ENCODE measurements around the gene BRCC3.

BRCC3 gene

GRCh38 chrX:155056471-155056870 is 14.8 kb upstream of the BRCC3 start:
- no peak overlapping the region for H3K4me3 ChIP-seq
- no peak overlapping the region for H3K27ac ChIP-seq

- Histone ChIP-seq H3K27ac (peak overlapping the region in 1 of 21 experiments; percentile 37), H3K4me3 (no peak overlapping the region)
Measured at GRCh38 chrX:155056877-155057792, 14.2 kb upstream of the BRCC3 start.

- no peak overlapping the region for H3K27ac ChIP-seq
- H3K4me3 ChIP-seq = no peak overlapping the region
Measured at GRCh38 chrX:155061760-155062159, 9.5 kb upstream of the BRCC3 start.

GRCh38 chrX:155065035-155065734 is 6.1 kb upstream of the BRCC3 start:
- no peak overlapping the region for H3K27ac ChIP-seq

GRCh38 chrX:155068165-155068564 is 3.1 kb upstream of the BRCC3 start:
- Histone ChIP-seq H3K27ac (peak overlapping the region in 1 of 21 experiments; percentile 19), H3K4me3 (no peak overlapping the region)

More at GRCh38 chrX:155065035-155065734, 6.1 kb upstream of the BRCC3 start:
- H3K4me3 ChIP-seq = no peak overlapping the region

GRCh38 chrX:155069414-155069813 is 1.9 kb upstream of the BRCC3 start:
- Histone ChIP-seq H3K27ac (peak overlapping the region in 1 of 21 experiments; percentile 45), H3K4me3 (no peak overlapping the region)

GRCh38 chrX:155070038-155070437 is 1.3 kb upstream of the BRCC3 start:
- Histone ChIP-seq H3K4me3 (peak overlapping the region; percentile 47 to 67 (median 53)), H3K27ac (peak overlapping the region in 11 of 21 experiments; percentile 62 to 88 (median 84))

- Histone ChIP-seq H3K27ac (peak overlapping the region; percentile 48 to 91 (median 82)), H3K4me3 (peak overlapping the region; percentile 47 to 67 (median 53))
Measured at GRCh38 chrX:155070663-155070974, 689 bp upstream of the BRCC3 start.

- peak overlapping the region; percentile 44 to 67 (median 53) for H3K4me3 ChIP-seq
- peak overlapping the region; percentile 27 to 91 (median 75) for H3K27ac ChIP-seq
Measured at GRCh38 chrX:155071694-155072280, 479 bp downstream of the BRCC3 start.

- Histone ChIP-seq H3K4me3 (no peak overlapping the region), H3K27ac (no peak overlapping the region)
Measured at GRCh38 chrX:155086202-155086840, 15.0 kb downstream of the BRCC3 start.

GRCh38 chrX:155086961-155087735 is 15.8 kb downstream of the BRCC3 start:
- H3K4me3 ChIP-seq = no peak overlapping the region
- H3K27ac ChIP-seq = no peak overlapping the region

GRCh38 chrX:155094468-155095061 is 23.3 kb downstream of the BRCC3 start:
- Histone ChIP-seq H3K27ac (no peak overlapping the region), H3K4me3 (no peak overlapping the region)

- Histone ChIP-seq H3K27ac (no peak overlapping the region), H3K4me3 (no peak overlapping the region)
Measured at GRCh38 chrX:155105919-155106318, 34.6 kb downstream of the BRCC3 start.

- H3K4me3 ChIP-seq = no peak overlapping the region
- H3K27ac ChIP-seq = no peak overlapping the region
Measured at GRCh38 chrX:155108427-155108826, 37.1 kb downstream of the BRCC3 start.

GRCh38 chrX:155112171-155112570 is 40.9 kb downstream of the BRCC3 start:
- Histone ChIP-seq H3K4me3 (no peak overlapping the region), H3K27ac (no peak overlapping the region)

GRCh38 chrX:155113097-155113496 is 41.8 kb downstream of the BRCC3 start:
- Histone ChIP-seq H3K4me3 (no peak overlapping the region), H3K27ac (no peak overlapping the region)

GRCh38 chrX:155115174-155115819 is 44.0 kb downstream of the BRCC3 start:
- no peak overlapping the region for H3K27ac ChIP-seq
- H3K4me3 ChIP-seq = no peak overlapping the region

GRCh38 chrX:155127465-155127864 is 56.2 kb downstream of the BRCC3 start:
- Histone ChIP-seq H3K27ac (no peak overlapping the region), H3K4me3 (no peak overlapping the region)
